Activated T-cell treated with anti-CD3 and anti-CD28 coated beads for 1 hour (primary cell): ENCODE results near the gene LILRA5.
"Not testable (repeated sequence)": the region's sequence is repeated elsewhere in the genome, so short reads cannot be mapped to it uniquely, and the experiment has no call there.

Experiments
- DNase-seq: peaks from one replicate; pipeline ENCODE4 v3.0.0-alpha.2; 2020; ENCODE audit warnings: low read depth

Gene LILRA5

DNA sequence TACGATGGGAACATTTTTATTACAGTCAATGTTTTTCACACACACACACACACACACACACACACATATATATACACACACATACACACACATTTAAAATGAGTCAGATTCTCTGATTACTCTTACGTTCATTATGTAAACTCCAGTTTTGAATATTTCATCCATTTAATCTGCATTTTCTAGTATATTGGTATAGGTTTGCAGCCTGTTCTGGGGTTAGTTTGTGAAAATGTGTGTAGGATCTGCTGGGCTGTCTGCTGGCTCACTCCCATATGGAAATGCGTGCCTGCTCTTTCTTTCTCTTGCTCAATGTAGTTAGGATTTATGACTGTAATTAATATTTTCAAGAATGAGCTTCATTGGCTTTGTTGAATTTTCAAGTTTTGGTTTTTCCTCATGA lies 39.1 kb downstream of the LILRA5 start:
- DNase-seq = no peak

DNA sequence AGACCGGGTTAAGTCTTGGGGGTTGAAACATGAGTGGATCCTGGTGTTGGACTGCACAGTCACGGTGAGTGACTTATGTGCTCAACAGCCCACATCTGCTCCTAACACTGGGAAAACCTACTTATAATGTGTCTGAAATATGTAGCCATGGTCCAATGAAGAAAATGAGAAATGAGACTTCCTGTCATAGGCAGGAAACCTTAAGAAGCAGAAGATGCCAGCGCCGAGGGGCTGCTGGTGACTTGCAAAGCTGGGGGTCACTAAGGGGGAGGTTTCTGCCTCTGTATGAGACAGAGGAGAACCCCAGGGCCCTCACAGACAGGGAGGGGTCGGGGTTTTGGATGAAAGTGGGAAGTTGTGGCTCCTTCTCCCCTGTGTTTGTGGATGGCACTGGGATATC lies 40.8 kb downstream of the LILRA5 start:
- DNase-seq = not testable (repeated sequence)

DNA sequence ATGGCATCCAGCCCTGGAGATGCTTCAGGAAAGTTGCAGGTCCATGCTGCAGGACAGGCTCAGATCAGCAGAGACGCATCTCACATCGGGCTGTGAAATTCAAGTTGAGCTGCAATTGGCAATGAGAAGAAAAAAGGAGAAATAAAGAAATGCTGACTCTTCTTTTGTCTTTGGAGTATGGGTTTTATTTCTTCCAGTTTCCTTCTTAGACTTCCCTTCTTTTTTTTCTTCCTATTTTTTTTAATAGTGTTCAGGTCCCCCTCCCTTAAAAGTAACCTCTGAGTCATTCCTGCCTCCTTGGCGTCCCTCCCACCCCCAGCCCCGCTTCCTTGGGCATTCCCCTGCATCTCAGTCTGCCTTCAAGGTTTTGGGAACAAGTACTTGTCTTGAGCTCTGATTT lies 41.4 kb downstream of the LILRA5 start:
- DNase-seq = not testable (repeated sequence)

DNA sequence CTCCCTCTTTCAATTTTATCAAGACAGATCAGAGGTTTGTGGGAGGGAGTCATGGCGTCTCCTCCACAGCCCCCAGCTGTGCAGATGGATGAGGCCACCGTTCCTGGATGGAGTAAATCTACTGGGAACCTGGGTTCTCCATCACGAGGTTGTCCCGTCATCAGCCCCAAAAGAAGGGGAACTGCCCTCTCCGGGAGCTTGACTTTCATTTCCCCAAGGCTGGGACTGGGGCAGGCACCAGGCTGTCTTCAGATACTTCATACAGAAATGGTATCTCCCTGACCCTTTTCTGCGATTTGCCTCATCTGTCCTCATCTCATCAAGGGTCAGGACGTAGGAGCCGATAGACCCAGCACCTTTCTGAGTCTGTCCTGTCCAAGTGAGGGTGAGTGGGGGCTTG lies 41.9 kb downstream of the LILRA5 start:
- DNase-seq = no peak

DNA sequence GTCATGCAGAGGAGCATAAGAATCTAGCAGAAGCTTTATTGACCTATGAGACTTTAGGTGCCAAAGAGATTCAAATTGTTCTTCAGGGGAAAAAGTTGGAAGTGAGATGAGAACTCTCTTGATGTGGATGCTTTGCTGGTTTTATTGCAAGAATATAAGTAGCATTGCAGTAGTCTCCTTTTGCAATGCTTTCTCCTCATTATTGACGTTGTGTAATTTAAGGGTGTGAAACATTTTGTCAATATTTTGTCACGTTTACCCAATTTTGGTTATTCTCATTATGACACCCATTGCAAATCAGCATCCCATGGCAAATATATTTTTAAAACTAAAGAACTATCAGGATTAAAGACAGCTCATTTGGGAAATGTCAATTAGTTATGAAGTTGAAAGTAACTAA lies 44.0 kb downstream of the LILRA5 start:
- no peak for DNase-seq

DNA sequence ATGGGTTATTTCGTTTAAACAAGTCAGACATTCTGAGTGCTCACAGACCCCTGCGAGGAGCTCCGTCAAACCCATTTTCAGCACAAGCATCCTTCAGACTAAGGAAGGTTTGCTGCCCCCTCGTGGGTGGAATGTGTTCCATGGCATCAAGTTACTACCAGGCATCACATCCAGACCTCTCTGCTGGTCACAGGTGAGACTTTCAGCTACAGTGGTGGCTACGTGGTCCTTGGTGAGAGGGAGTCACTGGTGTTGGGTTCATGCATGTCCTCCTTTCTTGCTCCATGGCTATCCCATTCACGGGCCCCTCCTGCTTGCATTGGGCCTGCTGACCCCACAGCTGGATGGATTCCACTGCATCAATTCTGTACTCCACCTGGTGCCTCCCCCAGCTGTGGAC lies 46.8 kb downstream of the LILRA5 start:
- peak; percentile 61 for DNase-seq

DNA sequence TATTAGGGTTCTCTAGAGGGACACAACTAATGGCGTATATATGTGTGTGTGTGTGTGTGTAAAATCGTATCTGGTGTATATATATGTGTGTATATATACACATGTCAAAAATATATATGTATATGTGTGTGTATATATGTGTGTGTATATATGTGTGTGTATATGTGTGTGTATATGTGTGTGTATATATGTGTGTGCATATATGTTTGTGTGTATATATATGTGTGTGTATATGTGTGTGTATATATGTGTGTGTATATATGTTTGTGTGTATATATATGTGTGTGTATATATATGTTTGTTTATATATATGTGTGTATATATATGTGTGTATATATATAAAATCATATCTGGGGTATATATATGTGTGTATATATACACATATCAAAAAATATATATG lies 50.5 kb downstream of the LILRA5 start:
- DNase-seq = no peak

DNA sequence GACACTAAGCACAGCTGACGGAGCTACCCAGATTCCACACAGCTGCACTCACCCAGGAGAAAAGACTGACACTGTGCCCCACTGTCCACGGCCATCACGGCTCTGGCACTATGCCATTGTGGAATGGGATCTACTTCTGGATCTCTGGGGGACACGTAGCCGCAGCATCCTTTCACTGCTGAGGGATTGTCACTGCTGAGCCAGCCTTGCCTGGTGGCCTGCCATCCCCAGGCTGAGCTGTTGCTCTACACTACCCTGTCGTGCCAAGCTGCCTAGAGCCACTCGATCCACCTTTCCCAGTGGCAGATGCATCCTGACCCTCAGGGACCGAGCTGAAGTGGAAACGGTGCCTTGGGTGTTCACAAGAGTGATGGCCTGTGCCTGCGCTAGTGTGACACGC lies 50.9 kb downstream of the LILRA5 start:
- no peak for DNase-seq

DNA sequence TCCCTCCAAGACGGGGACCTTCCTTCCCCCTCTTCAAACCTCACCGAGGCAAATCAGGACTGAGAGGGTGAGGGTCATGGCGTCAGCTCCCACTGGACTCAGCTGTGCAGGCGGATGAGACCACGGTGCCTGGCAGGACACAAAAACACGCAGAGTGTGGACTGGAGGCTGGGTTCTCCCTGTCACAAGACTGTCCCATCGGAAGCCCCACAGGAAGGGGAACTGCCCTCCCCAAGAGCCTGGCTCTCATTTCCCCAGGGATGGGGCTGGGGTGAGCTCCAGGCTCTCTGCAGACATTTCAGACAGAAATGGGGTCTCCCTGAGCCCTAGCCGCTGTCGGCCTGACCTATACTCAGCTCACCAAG lies 55.9 kb downstream of the LILRA5 start, which contains the start of gene LILRB5:
TSS of gene LILRB5 (minus strand) at position 158 of the 365 bp plus-strand sequence. CDS start at position 78, 80 bp downstream.
- DNase-seq = no peak
